Measurements from ENCODE around the gene JMJD7.

JMJD7 gene

GRCh38 chr15:41836073-41836472 is 8.2 kb downstream of the JMJD7 start:
- DNase-seq (ENCODE audit: low read depth in 2 of 2), result no peak
- TF ChIP-seq CTCF (IDR thresholded peaks at IDR 0.05; ENCODE audit: low read depth, low read length), result no peak
- H3K4me3 ChIP-seq (replicated peaks in 1 of 2; ENCODE audit: low read depth in 2 of 2, low read length in 2 of 2), result no peak overlapping the region

- no peak for TF ChIP-seq CTCF (IDR thresholded peaks at IDR 0.05; ENCODE audit: low read depth, low read length)
- no peak for DNase-seq (ENCODE audit: low read depth in 2 of 2)
- no peak overlapping the region for H3K4me3 ChIP-seq (replicated peaks in 1 of 2; ENCODE audit: low read depth in 2 of 2, low read length in 2 of 2)
Observed at GRCh38 chr15:41836713-41837454, 9.0 kb downstream of the JMJD7 start.

GRCh38 chr15:41838400-41838897 is 10.6 kb downstream of the JMJD7 start, which contains the start of gene PLA2G4B:
Gene PLA2G4B (plus strand): TSS chr15:41838847. CDS start chr15:41838914, 67 bp downstream.
- no peak for TF ChIP-seq CTCF (IDR thresholded peaks at IDR 0.05; ENCODE audit: low read depth, low read length)
- no peak within 1 kb of the TSS for H3K4me3 ChIP-seq (replicated peaks in 1 of 2; ENCODE audit: low read depth in 2 of 2, low read length in 2 of 2)
- DNase-seq (ENCODE audit: low read depth in 2 of 2), result no peak

- DNase-seq (ENCODE audit: low read depth in 2 of 2), result no peak
- H3K4me3 ChIP-seq (replicated peaks in 1 of 2; ENCODE audit: low read depth in 2 of 2, low read length in 2 of 2), result no peak overlapping the region
- no peak for TF ChIP-seq CTCF (IDR thresholded peaks at IDR 0.05; ENCODE audit: low read depth, low read length)
Observed at GRCh38 chr15:41839781-41840491, 12.0 kb downstream of the JMJD7 start.

- no peak for TF ChIP-seq CTCF (IDR thresholded peaks at IDR 0.05; ENCODE audit: low read depth, low read length)
- DNase-seq (ENCODE audit: low read depth in 2 of 2), result no peak
- H3K4me3 ChIP-seq (replicated peaks in 1 of 2; ENCODE audit: low read depth in 2 of 2, low read length in 2 of 2), result no peak overlapping the region
Observed at GRCh38 chr15:41840673-41841072, 12.8 kb downstream of the JMJD7 start.

GRCh38 chr15:41841131-41841530 is 13.2 kb downstream of the JMJD7 start:
- TF ChIP-seq CTCF (IDR thresholded peaks at IDR 0.05; ENCODE audit: low read depth, low read length), result no peak
- no peak for DNase-seq (ENCODE audit: low read depth in 2 of 2)
- H3K4me3 ChIP-seq (replicated peaks in 1 of 2; ENCODE audit: low read depth in 2 of 2, low read length in 2 of 2), result no peak overlapping the region

Data from cardiac fibroblast (primary cell).